Smooth muscle cell of the brain vasculature (primary cell): ENCODE measurements around the gene DDX52.
"Not testable (repeated sequence)": the region's sequence is repeated elsewhere in the genome, so short reads cannot be mapped to it uniquely, and the experiment has no call there.

ENCODE experiments used
- DNase-seq: peaks from one replicate; pipeline ENCODE4 v3.0.0-alpha.2; 2012; ENCODE audit warnings: low read depth, low spot score

Gene DDX52

GRCh38 chr17:37650419-37651003, 7.3 kb upstream of the DDX52 start:
- DNase-seq, result no peak

- no peak for DNase-seq
Observed at GRCh38 chr17:37648555-37648954, 5.3 kb upstream of the DDX52 start.

- no peak for DNase-seq
Observed at GRCh38 chr17:37647856-37648255, 4.6 kb upstream of the DDX52 start.

- no peak for DNase-seq
Observed at GRCh38 chr17:37643869-37644268, 623 bp upstream of the DDX52 start.

- DNase-seq, result no peak
Observed at GRCh38 chr17:37642681-37643080, 565 bp downstream of the DDX52 start.

- no peak for DNase-seq
Observed at GRCh38 chr17:37640015-37640414, 3.2 kb downstream of the DDX52 start.

- no peak for DNase-seq
Observed at GRCh38 chr17:37637956-37638355, 5.3 kb downstream of the DDX52 start.

GRCh38 chr17:37616430-37616829, 26.8 kb downstream of the DDX52 start:
- not testable (repeated sequence) for DNase-seq

GRCh38 chr17:37614823-37615222, 28.4 kb downstream of the DDX52 start:
- DNase-seq, result no peak

- no peak for DNase-seq
Observed at GRCh38 chr17:37614391-37614790, 28.9 kb downstream of the DDX52 start.

- no peak for DNase-seq
Observed at GRCh38 chr17:37610971-37611370, 32.3 kb downstream of the DDX52 start.

GRCh38 chr17:37610041-37610420, 33.2 kb downstream of the DDX52 start:
- not testable (repeated sequence) for DNase-seq

- peak; percentile 96 for DNase-seq
Observed at GRCh38 chr17:37609170-37610040, 33.8 kb downstream of the DDX52 start, which contains the start of gene SYNRG. Gene SYNRG (minus strand): TSS chr17:37609418. CDS start chr17:37609355, 63 bp downstream.

GRCh38 chr17:37608351-37609169, 34.7 kb downstream of the DDX52 start:
- peak; percentile 15 for DNase-seq

- DNase-seq, result no peak
Observed at GRCh38 chr17:37607637-37608331, 35.5 kb downstream of the DDX52 start.

- no peak for DNase-seq
Observed at GRCh38 chr17:37605813-37606505, 37.3 kb downstream of the DDX52 start.

GRCh38 chr17:37605081-37605480, 38.2 kb downstream of the DDX52 start:
- DNase-seq, result no peak

GRCh38 chr17:37604556-37604955, 38.7 kb downstream of the DDX52 start:
- no peak for DNase-seq

GRCh38 chr17:37598145-37598544, 45.1 kb downstream of the DDX52 start:
- no peak for DNase-seq

- no peak for DNase-seq
Observed at GRCh38 chr17:37592291-37592690, 51.0 kb downstream of the DDX52 start.

- no peak for DNase-seq
Observed at GRCh38 chr17:37585066-37585465, 58.2 kb downstream of the DDX52 start.
